HG03175 (cell line): ENCODE measurements around the gene IKBKG.
"Not testable (repeated sequence)": the region's sequence is repeated elsewhere in the genome, so short reads cannot be mapped to it uniquely, and the experiment has no call there.

Experiments used
- ATAC-seq: cut with Tn5 transposase; IDR thresholded peaks from one replicate; pipeline ENCODE4 v1.9.1; 2021; ENCODE audit warnings: mild to moderate bottlenecking, moderate library complexity; ENCODE audit not compliant: unreplicated experiment

The IKBKG gene, protein sequence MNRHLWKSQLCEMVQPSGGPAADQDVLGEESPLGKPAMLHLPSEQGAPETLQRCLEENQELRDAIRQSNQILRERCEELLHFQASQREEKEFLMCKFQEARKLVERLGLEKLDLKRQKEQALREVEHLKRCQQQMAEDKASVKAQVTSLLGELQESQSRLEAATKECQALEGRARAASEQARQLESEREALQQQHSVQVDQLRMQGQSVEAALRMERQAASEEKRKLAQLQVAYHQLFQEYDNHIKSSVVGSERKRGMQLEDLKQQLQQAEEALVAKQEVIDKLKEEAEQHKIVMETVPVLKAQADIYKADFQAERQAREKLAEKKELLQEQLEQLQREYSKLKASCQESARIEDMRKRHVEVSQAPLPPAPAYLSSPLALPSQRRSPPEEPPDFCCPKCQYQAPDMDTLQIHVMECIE

DNA sequence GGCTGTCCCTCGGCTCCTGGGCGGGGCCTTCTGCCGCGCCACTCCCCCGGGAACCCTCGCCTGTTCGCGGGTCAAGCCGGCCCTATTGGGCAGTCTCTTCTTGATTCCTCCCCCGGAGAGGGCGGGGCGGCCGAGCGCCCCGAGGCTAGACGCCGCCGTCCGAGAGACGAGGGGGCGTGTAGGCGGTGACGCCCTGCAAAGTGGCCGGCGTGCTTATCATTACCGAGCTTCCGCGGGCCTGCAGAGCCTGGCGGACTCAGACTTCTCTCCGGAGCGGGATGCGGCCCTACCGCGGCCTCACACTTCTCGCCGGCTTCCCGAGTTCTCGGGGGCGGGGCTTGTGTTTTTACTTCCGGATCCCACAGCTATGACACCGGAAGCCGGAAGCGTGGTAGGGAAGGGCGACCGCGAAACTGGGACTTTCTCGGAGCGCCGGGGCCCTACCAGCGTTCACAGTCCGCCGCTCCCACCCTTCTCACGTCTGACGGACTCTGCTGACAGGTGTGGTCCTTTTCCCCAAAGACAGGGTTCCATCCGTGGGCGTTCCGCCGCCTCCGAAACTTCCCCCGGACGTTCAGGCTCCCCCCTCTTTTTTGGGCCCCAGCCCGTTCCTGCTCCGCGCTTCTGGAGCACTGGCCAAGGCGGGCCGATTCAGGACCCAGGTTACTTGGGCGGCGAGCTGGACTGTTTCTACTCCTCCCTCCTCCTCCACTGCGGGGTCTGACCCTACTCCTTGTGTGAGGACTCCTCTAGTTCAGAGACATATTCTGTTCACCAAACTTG, at the start of gene IKBKG:
Gene IKBKG (plus strand): TSS at position 376 of the 783 bp plus-strand sequence. CDS start 4,383 bp downstream, outside the sequence.
- ATAC-seq: peak; percentile 83

DNA sequence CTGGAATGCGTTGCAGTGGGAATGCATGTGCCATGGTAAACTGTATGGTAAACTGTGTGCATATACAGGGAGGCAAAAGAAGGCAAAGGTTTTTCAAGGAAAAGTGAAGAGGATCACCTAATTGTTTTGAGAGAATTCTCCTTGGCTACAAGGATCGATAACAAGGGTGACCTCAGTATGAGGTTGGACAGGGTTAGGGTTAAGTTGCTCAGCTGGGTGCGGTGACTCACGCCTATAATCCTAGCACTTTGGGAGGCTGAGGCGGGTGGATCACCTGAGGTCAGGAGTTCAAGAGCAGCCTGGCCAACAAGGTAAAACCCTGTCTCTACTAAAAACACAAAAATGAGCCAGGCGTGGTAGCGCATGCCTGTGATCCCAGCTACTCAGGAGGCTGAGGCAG, 46.0 kb upstream of the IKBKG start:
- ATAC-seq: not testable (repeated sequence)

DNA sequence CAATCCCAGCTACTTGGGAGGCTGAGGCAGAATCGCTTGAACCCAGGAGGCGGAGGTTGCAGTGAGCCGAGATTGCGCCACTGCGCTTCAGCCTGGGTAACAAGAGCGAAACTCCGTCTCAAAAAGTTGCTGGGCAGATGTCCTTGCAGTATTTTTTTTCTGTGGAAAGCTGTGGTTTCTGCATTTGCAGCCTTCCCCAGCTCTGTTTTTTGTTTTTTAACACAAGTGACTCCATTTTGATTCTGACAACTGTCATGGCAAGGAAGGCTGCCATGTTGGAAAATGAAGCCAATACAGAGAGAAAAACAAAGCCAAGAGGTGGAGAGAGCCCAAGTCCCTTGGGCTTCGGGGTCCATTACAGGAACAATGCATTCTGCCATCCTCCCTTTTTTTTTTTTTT, 45.3 kb upstream of the IKBKG start:
- no peak for ATAC-seq

DNA sequence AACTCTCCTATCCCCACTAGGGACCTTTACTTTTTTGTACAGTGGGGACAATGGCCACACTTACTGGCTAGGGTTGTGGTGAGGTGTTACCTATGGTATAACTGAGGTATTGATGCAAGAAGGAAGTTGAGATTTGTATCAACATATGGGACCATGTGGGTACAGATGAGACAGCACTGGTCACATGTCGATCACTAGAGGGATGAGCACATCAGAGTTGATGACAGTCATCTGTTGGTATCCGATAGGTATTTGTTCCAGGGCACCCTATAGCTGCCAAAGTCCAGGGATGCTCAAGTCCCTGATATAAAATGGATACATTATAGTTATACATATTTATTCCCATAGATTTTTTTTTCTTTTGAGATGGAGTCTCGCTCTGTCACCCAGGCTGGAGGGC, 44.4 kb upstream of the IKBKG start:
- no peak for ATAC-seq

DNA sequence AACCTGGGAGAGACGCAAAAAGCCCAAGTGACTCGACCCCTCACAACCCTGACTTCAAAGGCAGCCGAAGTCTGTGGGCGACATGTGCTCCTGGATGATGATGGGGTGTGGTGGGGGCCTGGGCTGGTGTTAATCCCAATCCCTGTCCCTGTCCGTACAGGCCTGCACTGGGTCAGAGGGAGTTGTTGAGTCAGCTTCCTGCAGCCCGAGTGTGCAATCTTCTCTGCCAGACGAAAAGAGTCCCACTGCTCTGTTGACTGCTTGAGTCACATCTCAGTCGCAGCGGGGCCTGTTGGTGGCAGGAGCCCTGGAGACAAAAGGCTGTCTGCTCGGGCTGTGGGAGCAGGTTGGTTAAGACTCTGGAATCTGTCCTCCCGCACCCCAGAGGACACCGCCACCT, 41.7 kb upstream of the IKBKG start:
- ATAC-seq: no peak

DNA sequence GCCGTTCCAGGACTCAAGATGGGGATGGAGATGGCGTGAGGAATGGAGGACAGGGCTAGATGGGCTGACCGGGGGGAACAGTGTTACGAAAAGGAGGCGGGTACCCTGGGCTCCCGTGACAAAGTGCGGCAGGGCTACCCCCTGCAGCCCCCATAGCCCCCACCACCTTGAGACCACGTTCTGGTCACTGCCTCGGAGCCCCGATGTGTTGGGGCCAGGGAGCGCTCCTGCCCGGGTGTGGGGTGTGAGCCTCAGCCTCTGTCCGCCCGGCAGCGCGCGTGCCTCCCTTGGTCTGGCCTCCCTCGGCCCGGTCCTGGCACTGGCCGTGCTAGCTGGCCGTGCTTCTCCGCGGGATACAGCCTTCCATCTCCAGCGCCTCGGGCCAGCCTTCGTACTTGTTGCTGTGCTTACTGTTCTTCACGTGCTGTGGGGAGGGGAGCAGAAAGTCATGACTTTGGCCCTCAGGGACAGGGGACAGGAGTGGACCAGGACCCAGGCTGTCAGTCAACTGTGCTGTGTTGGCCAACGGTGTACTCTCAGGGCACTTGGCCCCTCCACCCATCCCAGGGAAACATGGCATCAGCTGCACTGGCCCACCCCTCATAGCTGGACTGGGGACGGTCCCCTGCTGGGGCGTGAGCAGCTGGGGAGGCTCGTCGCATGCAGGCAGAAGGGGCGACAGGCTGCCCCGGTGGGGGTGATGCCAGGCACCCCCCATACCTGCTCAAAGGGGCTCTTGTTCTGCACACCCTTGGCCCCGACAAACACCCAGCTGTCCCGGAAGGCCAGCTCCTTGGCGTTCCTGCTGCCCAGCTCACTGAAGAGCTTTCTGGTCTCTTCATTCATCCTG, 40.7 kb upstream of the IKBKG start:
- no peak for ATAC-seq

DNA sequence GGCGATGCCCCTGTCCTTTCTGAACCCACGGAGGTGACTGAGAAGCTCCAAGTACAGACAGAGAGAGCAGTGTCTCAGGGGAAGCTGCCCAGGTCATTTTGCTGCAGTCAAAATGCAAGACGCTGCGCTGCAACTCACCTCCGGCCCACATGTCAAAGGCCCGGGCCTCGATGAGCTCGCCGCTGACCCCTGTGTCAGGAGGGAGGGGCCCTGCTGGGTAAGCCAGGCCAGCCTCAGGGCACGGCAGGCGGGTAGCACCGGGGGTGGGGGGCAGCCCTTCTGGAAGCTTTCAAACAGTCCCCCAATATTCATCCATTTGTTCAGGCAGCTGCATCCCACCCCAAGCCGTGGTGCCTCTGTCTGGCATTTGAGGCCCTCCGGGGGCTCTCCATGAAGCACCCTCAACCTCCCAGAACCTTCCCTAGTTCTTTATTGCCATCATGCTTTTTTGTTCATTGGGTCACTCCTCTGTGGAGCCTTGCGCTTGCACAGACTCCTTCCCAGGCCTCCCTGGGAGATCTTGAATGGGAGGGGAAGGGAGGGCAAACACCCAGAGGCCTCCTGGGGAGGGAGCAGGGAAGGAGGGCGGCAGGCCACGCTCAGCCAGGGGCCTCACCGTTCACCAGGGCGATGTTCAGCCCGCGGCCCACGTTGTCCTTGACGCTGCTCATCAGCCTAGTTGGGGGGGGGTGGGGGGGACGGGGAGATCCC, 39.6 kb upstream of the IKBKG start:
- ATAC-seq: no peak

DNA sequence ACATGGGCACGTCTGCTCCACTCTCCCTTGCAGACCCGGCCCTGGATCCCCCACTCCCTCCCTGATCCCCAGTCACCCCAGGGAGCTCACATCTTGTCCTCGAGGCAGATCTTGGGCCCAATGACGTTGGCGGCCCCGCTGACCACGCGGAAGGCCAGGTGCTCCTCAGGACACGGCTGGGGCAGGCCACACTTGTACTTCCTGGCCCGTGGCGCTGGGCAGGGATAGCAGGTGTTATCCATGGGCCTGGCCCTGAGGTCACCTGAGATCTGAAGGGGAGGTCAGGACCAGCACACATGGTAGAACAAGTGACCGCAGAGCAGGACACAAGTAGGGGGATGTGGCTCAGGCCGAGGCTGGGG, 39.1 kb upstream of the IKBKG start:
- no peak for ATAC-seq

DNA sequence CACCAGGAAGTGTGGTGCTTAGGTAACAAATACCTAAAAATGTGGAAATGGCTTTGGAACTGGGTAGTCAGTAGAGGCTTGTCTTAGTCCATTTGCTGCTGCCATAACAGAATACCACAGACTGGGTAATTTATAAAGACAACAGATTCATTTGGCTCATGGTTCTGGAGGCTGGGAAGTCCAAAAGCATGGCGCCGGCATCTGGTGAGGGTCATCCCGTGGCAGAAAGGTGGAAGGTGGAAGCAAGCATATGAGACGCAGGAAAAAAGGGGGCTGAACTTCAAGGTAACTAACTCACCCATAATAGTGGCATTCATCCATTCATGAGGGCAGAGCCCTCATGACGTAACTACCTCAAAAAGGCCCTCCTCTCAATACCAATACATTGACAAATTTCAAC, 38.0 kb upstream of the IKBKG start:
- ATAC-seq: no peak

DNA sequence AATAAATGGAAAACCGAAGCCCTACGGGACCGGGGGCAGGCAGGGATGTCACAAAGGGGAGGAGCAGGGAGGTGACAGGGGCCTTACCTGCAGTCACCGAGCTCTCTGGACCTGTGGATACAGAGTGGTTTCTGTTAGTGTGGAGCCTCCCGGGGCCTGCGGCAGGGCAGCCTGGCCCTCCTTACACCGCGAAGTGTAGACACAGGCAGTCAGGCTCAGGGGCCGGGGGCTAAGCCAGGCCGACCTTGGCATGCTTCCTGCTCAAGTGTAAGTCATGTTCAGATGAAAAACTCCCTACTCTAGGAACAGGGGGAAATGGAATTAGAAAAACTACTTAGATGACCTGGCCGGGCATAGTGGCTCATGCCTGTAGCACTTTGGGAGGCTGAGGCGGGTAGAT, 35.7 kb upstream of the IKBKG start:
- no peak for ATAC-seq

DNA sequence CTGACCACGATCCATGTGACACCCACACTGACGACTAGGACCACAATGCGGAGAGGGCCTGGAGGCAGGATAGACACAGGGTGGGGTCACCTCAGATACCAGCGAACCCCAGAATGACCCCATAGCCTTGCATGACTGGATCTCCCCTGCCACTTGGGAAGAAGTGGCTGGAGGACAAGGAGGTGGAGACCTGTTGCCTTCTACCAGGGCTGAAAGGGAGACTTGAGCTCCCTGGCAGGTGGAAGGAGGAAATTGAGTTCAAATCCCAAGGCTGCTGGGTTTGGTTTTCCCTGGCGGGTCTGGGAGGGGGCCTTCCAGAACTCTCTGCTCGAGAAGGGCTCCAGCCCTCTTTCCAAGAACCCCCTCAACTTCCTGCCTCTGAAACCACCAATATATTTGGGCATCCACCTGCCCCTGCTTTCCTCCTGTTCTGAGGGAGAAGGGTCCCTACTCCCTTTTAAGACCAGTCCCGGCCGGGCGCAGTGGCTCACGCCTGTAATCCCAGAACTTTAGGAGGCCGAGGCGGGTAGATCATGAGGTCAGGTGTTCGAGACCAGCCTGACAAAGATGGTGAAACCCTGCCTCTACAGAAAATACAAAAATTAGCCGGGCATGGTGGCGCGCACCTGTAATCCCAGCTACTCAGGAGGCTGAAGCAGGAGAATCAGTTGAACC, 34.4 kb upstream of the IKBKG start:
- no peak for ATAC-seq

DNA sequence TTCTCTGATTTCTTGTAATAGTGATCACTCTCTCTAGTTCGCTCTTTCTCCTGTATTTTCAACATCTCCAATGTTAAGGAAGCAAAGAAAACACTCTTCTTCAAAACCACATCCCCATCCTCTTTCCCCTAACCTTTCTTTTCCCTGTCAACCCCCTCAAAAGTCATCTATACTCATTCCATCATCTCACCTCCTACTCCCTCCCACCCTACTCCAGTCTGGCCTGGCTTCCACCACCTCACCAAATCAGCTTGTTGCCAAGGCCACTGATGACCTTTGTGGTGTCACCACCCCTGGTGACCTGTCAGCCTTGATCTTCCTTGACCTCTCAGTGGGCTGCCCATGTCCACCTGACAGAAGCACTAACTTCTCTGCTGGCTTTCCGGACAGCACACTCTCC, 33.7 kb upstream of the IKBKG start:
- ATAC-seq: no peak

DNA sequence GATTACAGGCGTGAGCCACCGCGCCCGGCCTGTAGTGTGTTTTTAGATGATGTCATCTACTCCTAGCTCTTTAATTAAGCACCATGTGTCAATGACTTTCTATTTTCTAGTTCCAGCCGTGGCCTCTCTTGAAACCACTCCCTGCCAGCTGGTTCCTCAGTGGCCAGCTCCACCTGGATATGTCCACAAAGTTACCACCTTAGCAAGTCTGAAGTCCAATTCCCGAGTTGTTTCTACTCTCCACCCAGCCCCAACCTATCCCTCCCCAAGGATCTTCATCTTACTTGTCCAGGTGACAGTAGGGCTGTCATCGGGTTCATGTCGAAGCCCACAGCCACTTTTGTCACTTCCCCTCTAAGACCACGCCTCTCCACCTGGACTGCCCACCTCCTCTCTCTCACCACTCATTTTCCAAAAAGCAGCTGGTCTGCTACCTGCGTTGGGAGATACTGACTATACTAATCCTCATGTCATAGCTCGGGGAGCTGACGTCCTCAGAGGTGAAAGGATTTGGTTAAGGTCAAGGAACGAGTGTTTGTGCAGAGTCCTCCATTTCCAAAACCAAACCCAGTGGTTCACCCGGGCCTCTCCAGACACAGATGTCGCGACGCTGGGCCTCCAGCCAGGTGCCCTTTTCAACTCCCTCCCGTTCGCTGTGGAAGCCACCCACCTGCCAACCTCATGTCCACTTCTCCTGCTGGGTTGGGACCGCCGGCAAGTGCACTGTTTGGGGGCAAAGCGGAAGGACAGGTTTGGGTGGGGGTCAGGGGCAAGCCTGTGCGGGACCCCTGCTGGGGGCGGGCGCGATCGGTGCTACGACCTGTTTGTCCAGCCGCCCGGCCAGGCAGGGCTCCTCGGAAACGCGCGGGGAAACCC, 32.1 kb upstream of the IKBKG start:
- ATAC-seq: peak; percentile 3

DNA sequence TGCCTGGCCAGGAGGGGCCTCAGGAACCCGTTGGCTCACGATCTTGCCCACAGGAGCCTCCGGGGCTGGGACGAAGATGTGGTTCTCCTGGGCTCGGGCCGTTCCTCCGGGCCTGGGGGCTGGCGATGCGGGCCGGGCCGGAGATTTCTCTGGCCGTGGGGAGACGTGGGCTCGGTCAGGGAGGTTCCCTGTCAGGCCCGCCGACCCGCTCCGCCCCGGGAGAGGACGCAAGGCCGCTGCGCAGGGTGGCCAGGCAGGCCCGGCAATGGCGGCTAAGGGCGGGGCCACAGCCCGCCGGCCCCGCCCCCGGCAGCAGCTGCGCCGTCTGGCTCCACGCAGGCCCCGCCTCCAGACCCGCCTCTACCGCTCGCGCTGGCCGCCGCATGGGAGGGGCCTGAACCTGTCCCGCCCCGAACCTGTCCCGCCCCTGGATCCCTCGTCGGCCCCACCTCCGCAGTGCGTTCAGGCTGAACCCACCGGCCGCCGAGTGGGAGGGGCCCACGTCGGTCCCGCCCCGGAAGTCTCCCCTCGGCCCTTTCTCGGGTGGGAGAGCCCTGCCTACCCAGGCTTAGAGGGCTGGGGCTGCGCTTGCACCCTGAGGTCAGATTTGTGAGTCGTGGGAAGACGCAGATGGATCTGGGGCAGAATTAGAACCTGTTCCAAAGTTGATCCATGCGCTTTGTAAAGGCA, 31.3 kb upstream of the IKBKG start, which contains the start of gene FAM3A:
Gene FAM3A (minus strand): TSS at position 267 of the 690 bp plus-strand sequence. CDS start 460 bp downstream, outside the sequence.
- ATAC-seq: peak; percentile 93

DNA sequence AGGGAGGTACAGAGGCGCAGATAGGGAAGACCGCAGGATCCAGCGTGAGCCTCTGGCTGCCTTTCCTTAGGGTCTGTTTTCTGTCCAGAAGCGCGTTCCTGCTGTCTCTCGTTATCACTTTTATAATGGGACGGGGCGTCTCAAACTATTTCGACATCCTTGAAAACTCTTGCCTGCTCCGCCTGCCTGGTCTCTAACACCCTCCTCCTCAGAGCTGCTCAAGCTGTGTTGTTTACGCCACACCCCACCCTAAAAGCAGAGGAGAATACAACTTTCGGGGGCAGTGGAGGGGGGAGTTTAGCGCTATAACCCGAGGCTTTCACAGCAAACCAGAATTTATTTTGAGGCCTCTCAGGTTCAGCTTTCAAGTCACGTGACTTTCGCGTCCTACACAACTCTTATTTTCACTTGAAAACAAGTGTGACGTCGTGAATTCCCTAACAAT, 30.7 kb upstream of the IKBKG start:
- ATAC-seq: no peak

DNA sequence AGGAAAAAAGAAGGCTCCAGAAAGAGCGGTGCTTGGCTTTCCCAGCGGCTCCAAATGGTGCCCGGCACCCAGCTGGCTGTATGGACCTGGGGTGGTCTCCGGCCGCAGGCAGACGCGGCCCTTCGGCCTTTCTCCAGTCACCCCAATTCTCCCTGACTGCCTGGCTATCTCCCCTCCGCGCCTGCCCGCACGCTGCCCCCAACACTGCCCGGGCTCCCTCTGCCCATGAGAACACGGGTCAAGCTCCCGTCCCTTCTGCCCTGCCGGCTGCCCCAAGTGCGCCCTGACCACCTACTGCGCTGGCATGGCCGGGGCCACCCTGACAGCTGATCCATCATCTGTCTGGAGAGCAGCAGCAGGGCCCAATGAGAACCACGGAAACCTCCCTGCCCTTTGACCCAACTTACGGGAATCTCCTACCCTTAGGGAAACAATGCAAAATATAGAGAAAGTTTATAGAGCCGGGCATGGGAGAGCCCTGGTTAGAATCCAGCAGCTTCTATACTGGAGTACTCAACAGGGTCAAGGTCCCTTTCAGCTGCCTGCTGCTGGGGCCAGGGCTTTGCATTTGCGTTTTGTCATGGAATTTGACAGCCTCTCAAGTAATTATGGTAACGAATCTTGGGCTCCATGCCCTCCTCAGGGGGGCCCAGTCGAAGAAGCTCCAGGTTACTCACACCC, 30.2 kb upstream of the IKBKG start:
- ATAC-seq: no peak

DNA sequence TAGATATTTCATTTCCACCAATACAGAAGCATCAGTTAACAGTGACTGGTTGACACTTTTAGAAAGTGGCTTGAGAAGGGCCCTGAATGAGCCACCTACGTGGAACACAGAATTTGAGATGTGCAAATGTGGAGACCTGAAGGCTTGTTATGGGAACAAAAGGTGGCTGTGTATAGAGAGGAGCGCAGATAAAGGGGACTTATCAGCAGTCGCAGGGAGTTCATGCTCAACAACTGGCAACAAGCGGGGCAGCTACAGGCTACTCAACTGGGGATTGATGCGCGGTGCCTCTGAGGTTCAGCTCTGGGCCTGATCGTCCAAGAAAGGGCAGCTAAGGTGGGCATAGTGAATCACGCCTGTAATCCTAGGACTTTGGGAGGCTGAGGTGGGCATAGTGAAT, 28.0 kb upstream of the IKBKG start:
- no peak for ATAC-seq
